ENCODE measurements around the gene GIT2. TPM values are rescaled to one million over a fixed set of nuclear protein-coding genes. Genes with fewer than 3 reads are reported as not detected.

Gene GIT2
- total and polyA plus RNA-seq, 2 experiments from 2014 or later = 15.8 to 20.9 TPM

- TF ChIP-seq ZNF462 (CRISPR knock-in tag; IDR thresholded peaks at IDR 0.05) = no peak
- no peak for TF ChIP-seq JUNB (IDR thresholded peaks at IDR 0.05; ENCODE audit: unreplicated experiment)
- no peak for TF ChIP-seq ETS1 (IDR thresholded peaks at IDR 0.05)
- no peak for TF ChIP-seq STAT1 (IDR thresholded peaks at IDR 0.05; ENCODE audit: unreplicated experiment)
These were observed 102.7 kb downstream of the GIT2 start (continued) for GRCh38 chr12:109893261-109893995.

GRCh38 chr12:109892748-109893147 lies 103.4 kb downstream of the GIT2 start:
- H3K27me3 ChIP-seq (ENCODE audit: insufficient read depth) = peaks cover 84% of the 10 kb centered on the region
- no peaks in the 10 kb centered on the region for H3K9me2 ChIP-seq (ENCODE audit: insufficient read depth)
- Mint-ChIP-seq H3K9me3 (no peaks in the 10 kb centered on the region; the same call in 2 of the 3 replicates), H3K36me3 (ENCODE audit: low read depth) (no peaks in the 10 kb centered on the region), H3K4me1 (peaks cover 11% of the 10 kb centered on the region), H3K27me3 (ENCODE audit: insufficient read depth, low read depth, poor library complexity) (peaks cover 46% of the 10 kb centered on the region), H3K4me3 (no peak overlapping the region), H3K27ac (no peak overlapping the region)
- H3K36me3 ChIP-seq (ENCODE audit: insufficient read depth) = no peaks in the 10 kb centered on the region
- no peak overlapping the region for H3K4me3 ChIP-seq
- no peak overlapping the region for H2AFZ ChIP-seq
- H3F3A ChIP-seq (replicated peaks; ENCODE audit: low read depth) = no peaks in the 10 kb centered on the region
- 0 out of 2 replicates have a peak, but pooled peaks cover 4% of the 10 kb centered on the region for H4K20me1 ChIP-seq (replicated peaks; ENCODE audit: insufficient read depth)
- no peak overlapping the region for H3K27ac ChIP-seq (ENCODE audit: low read depth)
- ATAC-seq (no peak), DNase-seq (ENCODE audit: low spot score) (no peak)
- H3K4me2 ChIP-seq = no peak overlapping the region
- TF ChIP-seq JUNB (IDR thresholded peaks at IDR 0.05; ENCODE audit: unreplicated experiment) (no peak), REST (IDR thresholded peaks at IDR 0.05; ENCODE audit: unreplicated experiment) (no peak), ZNF114 (CRISPR knock-in tag; IDR thresholded peaks at IDR 0.05) (no peak), EZH2phosphoT487 (IDR thresholded peaks at IDR 0.05; ENCODE audit: unreplicated experiment) (no peak)
- H3K79me2 ChIP-seq (replicated peaks; ENCODE audit: insufficient read depth) = no peaks in the 10 kb centered on the region
- H3K4me1 ChIP-seq (ENCODE audit: insufficient read depth) = peaks cover 4% of the 10 kb centered on the region; the same call in 1 of the 2 replicates

Measured in GM23338 (cell line).